Loucy (cell line): ENCODE data around the gene SLC26A11.

Source experiments
- EZH2phosphoT487 ChIP-seq: fragments of 200-600 bp; IDR thresholded peaks from 2 replicates; pipeline ENCODE4 v1.6.1; 2018; ENCODE audit warnings: antibody characterized with exemption, mild to moderate bottlenecking, moderate library complexity, borderline replicate concordance
- TF ChIP-seq, protein P1 (sequence below): fragments of 200-600 bp; sonication (generic); conservative IDR thresholded peaks from 2 replicates; pipeline ENCODE4 v1.5.1; 2014; ENCODE audit warnings: mild to moderate bottlenecking, antibody characterized with exemption, low read length

DNA sequence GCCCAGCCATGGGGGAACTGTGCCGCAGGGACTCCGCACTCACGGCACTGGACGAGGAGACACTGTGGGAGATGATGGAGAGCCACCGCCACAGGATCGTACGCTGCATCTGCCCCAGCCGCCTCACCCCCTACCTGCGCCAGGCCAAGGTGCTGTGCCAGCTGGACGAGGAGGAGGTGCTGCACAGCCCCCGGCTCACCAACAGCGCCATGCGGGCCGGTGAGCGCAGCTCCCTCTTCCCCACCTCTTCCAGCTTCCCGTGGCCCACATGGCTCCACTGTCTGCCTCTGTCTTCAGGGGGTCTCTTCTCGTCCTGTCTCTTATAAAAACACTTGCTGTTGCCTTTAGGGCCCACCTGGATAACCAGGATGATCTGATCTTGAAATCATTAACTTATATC is 38.8 kb upstream of the SLC26A11 start:
- TF ChIP-seq, protein P1, sequence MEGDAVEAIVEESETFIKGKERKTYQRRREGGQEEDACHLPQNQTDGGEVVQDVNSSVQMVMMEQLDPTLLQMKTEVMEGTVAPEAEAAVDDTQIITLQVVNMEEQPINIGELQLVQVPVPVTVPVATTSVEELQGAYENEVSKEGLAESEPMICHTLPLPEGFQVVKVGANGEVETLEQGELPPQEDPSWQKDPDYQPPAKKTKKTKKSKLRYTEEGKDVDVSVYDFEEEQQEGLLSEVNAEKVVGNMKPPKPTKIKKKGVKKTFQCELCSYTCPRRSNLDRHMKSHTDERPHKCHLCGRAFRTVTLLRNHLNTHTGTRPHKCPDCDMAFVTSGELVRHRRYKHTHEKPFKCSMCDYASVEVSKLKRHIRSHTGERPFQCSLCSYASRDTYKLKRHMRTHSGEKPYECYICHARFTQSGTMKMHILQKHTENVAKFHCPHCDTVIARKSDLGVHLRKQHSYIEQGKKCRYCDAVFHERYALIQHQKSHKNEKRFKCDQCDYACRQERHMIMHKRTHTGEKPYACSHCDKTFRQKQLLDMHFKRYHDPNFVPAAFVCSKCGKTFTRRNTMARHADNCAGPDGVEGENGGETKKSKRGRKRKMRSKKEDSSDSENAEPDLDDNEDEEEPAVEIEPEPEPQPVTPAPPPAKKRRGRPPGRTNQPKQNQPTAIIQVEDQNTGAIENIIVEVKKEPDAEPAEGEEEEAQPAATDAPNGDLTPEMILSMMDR = no peak
- no peak for TF ChIP-seq EZH2phosphoT487
